HEK293 (cell line): ENCODE data around the gene WDFY2.
"Not testable (repeated sequence)": the region's sequence is repeated elsewhere in the genome, so short reads cannot be mapped to it uniquely, and the experiment has no call there.

ENCODE experiments used
- PRDM1 ChIP-seq: fragments of 450-650 bp; formaldehyde crosslinking; IDR thresholded peaks from 2 replicates; pipeline ENCODE4; 2016; ENCODE audit warnings: missing biosample characterization, missing genetic modification characterization
- ZBTB7A ChIP-seq: fragments of 450-650 bp; formaldehyde crosslinking; IDR thresholded peaks from 2 replicates; pipeline ENCODE4 v1.5.1; 2016; ENCODE audit warnings: low read depth, missing biosample characterization, missing genetic modification characterization

DNA sequence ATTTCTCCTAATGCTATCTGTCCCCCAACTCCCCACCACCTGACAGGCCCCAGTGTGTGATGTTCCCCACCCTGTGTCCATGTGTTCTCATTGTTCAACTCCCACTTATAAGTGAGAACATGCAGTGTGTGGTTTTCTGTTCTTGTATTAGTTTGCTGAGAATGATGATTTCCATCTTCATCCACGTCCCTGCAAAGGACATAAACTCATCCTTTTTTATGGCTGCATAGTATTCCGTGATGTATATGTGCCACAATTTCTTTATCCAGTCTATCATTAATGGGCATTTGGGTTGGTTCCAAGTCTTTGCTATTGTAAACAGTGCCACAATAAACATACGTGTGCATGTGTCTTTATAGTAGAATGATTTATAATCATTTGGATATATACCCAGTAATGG, 38.8 kb upstream of the WDFY2 start:
- TF ChIP-seq PRDM1, ZBTB7A (tag by site-specific recombination): not testable (repeated sequence)
